GM10248 (cell line): ENCODE data around the gene NSMCE3.

ENCODE experiments used
- CTCF ChIA-PET: fragments of 300-600 bp; sonication (Branson Sonifier 250); formaldehyde crosslinking; extraction: SDS; loops from one replicate; lab custom pipeline; 2021; ENCODE audit warnings: antibody characterized with exemption; lab: Yijun Ruan, JAX
- POLR2A ChIA-PET: fragments of 350-650 bp; sonication (Branson Sonifier 250); formaldehyde crosslinking; extraction: SDS; loops from one replicate; lab custom pipeline; 2020; ENCODE audit warnings: antibody characterized with exemption; lab: Yijun Ruan, JAX
- DNase-seq: peaks from one replicate; pipeline ENCODE4 v3.0.0; 2012; ENCODE audit errors: extremely low spot score
- CTCF ChIP-seq: IDR thresholded peaks from 2 replicates; pipeline ENCODE4 v1.5.1; 2012; ENCODE audit warnings: mild to moderate bottlenecking, low read depth; ENCODE audit errors: extremely low read depth, missing control alignments, control extremely low read depth

Gene NSMCE3

GRCh38 chr15:29266052-29266582 lies 3.5 kb downstream of the NSMCE3 start:
- ChIA-PET CTCF (interaction anchor here (0.7 to 1.4 kb wide), 3 partner anchors 10 to 126 kb away, joined by 3 to 5 read pairs (median 3); no protein-coding TSS in a partner anchor), POLR2A (no interaction called here)
- no peak for TF ChIP-seq CTCF
- DNase-seq, result no peak

GRCh38 chr15:29263289-29263688 lies 6.3 kb downstream of the NSMCE3 start:
- no peak for DNase-seq
- TF ChIP-seq CTCF, result no peak
- ChIA-PET POLR2A (no interaction called here), CTCF (no interaction called here)

- CTCF ChIA-PET, result no interaction called here
Measured at GRCh38 chr15:29262738-29263137, 6.9 kb downstream of the NSMCE3 start.

GRCh38 chr15:29260896-29261295 lies 8.7 kb downstream of the NSMCE3 start:
- CTCF ChIA-PET, result interaction anchor here (1.0 to 1.1 kb wide), 3 partner anchors 10 to 121 kb away, joined by 3 read pairs; no protein-coding TSS in a partner anchor

More at GRCh38 chr15:29262738-29263137, 6.9 kb downstream of the NSMCE3 start:
- no peak for TF ChIP-seq CTCF
- POLR2A ChIA-PET, result no interaction called here
- DNase-seq, result no peak

GRCh38 chr15:29259233-29259632 lies 10.4 kb downstream of the NSMCE3 start:
- CTCF ChIA-PET, result no interaction called here
- DNase-seq, result no peak
- POLR2A ChIA-PET, result no interaction called here
- no peak for TF ChIP-seq CTCF

More at GRCh38 chr15:29260896-29261295, 8.7 kb downstream of the NSMCE3 start:
- no peak for TF ChIP-seq CTCF
- DNase-seq, result no peak
- POLR2A ChIA-PET, result no interaction called here

GRCh38 chr15:29252234-29252633 lies 17.4 kb downstream of the NSMCE3 start:
- CTCF ChIA-PET, result interaction anchor here (0.8 kb wide), 2 partner anchors 19 to 112 kb away, joined by 3 read pairs; no protein-coding TSS in a partner anchor
- POLR2A ChIA-PET, result no interaction called here
- TF ChIP-seq CTCF, result no peak
- DNase-seq, result no peak
